ENCODE measurements around the gene LMBRD2.

LMBRD2 gene

GRCh38 chr5:36099748-36100147 lies 51.9 kb downstream of the LMBRD2 start:
- no peak for DNase-seq

- DNase-seq = no peak
Measured at GRCh38 chr5:36096486-36096885, 55.2 kb downstream of the LMBRD2 start.

- no peak for DNase-seq
Measured at GRCh38 chr5:36089989-36090388, 61.7 kb downstream of the LMBRD2 start.

GRCh38 chr5:36079200-36079781 lies 72.4 kb downstream of the LMBRD2 start:
- DNase-seq = peak; percentile 51

- DNase-seq = no peak
Measured at GRCh38 chr5:36078430-36078829, 73.3 kb downstream of the LMBRD2 start.

GRCh38 chr5:36073595-36074216 lies 78.0 kb downstream of the LMBRD2 start:
- peak; percentile 53 for DNase-seq

- no peak for DNase-seq
Measured at GRCh38 chr5:36070687-36071571, 80.8 kb downstream of the LMBRD2 start.

- no peak for DNase-seq
Measured at GRCh38 chr5:36068751-36069281, 82.9 kb downstream of the LMBRD2 start.

GRCh38 chr5:36066540-36067210 lies 85.0 kb downstream of the LMBRD2 start, which contains the start of gene UGT3A2:
UGT3A2 (minus strand) TSS chr5:36066882; CDS start chr5:36066789, 93 bp downstream.
- no peak for DNase-seq

GRCh38 chr5:36066001-36066539 lies 85.6 kb downstream of the LMBRD2 start:
- DNase-seq = no peak

- DNase-seq = no peak
Measured at GRCh38 chr5:36060420-36060887, 91.2 kb downstream of the LMBRD2 start.

- no peak for DNase-seq
Measured at GRCh38 chr5:36059571-36060419, 91.9 kb downstream of the LMBRD2 start.

GRCh38 chr5:36058776-36059175 lies 92.9 kb downstream of the LMBRD2 start:
- no peak for DNase-seq

GRCh38 chr5:36057386-36057785 lies 94.3 kb downstream of the LMBRD2 start:
- no peak for DNase-seq

- DNase-seq = no peak
Measured at GRCh38 chr5:36056422-36056821, 95.3 kb downstream of the LMBRD2 start.

GRCh38 chr5:36055984-36056383 lies 95.7 kb downstream of the LMBRD2 start:
- DNase-seq = no peak

GRCh38 chr5:36054647-36055046 lies 97.0 kb downstream of the LMBRD2 start:
- no peak for DNase-seq

GRCh38 chr5:36052538-36052937 lies 99.1 kb downstream of the LMBRD2 start:
- DNase-seq = no peak

- DNase-seq = no peak
Measured at GRCh38 chr5:36049949-36050348, 101.7 kb downstream of the LMBRD2 start.
